GF-D8 (cell line): ENCODE measurements around the gene LRRFIP2.

Experiments used
- DNase-seq: peaks from one replicate; lab custom pipeline; 2025; lab: John Stamatoyannopoulos, UW

LRRFIP2 gene

DNA sequence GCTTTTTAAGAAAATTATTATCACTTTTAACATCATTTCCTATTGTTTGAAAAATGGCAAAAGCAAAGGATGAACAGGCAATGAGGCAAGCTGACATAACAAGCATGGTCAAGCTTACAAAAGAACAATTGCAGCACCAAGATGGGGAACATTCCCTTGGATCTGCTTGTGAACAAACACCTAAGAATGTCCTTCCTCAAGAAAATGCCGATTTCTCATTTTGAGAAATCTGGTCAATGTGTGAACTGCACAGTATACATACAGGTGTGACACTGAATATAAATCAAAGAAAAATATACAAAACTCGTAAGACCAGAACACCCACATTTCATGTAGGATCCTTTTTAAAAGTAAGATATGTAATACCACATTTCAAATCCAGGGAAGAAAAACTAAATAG lies 58.9 kb downstream of the LRRFIP2 start:
- DNase-seq = no peak

DNA sequence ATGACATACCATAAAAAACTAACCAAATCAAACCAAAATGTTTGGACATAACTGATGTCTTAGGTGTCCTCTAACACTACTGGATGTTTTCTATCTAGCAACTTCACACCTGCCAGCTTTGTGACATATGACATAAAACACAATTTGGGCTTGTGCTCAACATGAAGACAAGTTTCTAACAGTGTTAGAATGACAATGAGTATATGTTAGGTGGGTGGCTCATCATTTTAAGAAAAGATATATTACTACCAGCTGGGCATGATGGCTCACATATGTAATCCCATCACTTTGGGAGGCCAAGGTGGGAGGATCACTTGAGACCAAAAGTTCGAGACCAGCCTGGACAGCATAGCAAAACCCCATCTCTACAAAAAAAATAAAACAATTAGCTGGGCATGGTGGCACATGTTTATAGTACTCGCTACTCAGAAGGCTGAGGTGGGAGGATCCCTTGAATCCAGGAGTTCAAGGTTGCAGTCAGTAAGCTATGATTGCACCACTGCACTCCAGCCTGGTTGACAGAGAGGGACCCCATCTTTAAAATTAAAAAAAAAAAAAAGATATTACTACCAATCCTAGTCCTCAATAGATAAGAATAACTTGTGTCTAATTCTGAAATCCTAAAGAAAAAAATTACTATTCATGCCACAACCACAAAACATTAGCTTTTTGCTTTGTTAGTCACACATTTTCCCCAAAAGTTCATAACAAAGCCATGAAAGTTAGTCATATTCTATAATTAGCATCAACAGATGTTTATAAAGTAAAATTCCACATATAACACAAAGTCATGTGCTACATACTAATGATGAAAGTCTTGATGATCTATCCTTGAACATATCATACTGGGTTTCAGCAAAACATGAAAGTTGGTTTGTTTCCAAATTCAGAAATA lies 59.9 kb downstream of the LRRFIP2 start:
- DNase-seq = no peak

DNA sequence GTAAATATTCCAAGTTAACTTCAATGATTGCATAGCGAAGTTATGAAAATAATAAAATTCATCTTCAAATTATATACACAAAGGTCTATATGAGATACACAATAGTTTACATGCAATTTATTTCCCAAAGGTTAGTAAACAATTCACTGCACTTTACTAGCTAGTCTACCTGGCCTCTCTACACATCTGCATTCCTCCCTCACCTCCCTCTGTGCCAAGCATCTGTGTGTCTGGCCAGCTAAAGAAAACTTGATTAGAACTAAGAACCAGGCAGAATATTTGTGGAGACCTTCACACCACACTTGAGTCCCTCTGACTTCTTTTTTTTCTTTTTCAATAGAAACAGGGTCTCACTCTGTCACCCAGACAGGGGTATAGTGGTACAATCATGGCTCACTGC lies 61.4 kb downstream of the LRRFIP2 start:
- DNase-seq = no peak

DNA sequence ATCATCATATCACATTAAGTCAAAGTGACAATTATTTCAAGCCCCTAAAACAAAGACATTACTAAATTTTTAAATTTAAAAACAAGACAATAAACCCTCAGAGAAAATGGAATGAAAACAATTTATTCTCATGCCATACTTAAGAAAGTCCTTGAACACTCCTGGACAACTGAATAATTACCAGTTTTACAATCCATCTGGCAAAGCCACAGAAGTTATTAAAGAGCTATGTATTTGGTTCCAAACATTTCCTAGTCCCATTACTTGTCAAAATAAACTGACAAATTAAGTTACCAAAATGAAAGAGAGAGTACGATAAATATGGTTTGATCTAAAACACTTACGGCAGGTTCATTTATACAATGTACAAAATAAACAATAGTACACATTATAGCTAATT lies 63.2 kb downstream of the LRRFIP2 start:
- DNase-seq = no peak

DNA sequence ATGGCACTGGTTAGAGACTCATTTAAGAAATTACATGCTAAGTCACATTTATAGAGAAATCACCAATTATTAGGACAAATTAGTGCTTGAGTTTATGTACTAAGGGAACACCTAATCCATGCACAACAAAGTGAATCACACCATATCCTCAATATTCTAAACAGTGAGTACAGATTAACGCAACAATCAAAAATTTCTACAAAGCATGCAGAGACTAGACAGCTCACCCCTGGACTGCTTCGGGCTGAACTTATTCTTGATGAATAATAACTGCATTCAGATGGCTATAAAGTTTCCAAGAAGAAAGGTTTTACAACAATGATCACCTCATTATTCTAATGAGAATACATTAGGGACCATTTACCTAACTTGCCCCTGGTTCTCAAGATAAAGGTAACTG lies 66.5 kb downstream of the LRRFIP2 start:
- no peak for DNase-seq

DNA sequence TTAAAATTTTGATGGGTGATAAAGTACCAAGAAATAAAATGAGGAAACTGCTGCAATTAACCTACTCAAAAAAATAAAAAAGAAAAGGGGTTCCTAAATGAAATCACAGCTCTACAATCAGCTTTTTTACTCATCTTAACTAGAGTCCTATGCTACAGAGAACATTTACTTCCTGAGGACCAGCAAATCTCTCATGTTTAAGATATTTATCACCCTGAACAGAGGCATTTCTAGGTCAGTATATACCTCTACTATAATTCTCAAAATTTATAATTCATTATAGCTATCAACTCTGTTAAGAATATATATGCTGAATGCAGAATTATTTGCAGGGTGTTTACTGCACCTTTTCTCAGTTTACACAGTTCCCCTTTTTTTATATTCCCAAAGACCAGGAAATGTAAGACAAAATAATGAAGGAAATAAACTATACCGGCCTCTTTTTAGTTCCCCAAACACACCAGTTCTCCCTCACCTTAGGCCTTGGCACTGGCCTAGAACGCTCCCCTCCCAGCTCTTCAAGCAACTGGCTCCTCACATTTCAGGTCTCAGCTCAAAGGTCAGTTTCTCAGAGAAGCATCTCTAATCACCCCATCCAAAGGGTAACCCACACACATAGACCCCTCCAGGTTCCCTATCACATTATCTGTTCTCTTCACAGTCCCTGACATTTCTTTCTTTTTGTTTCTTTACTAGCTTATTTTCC lies 71.1 kb downstream of the LRRFIP2 start:
- no peak for DNase-seq

DNA sequence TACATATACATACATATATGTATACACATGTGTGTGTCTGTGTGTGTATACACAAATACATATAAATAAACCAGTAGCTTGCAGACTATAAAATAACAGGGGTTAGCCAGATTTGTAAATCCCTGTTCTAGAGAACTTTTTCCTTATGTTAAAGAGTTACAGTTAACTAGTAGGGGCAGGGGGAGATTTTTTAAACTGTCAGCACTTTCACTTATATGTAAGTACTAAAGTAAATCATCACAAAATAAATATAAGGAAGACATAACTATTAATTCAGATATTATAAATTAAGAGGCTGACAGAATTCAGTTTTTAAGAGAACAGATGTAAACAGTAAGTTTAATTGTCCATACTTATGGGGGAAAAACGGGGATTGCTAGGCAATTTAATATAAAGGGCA lies 74.0 kb downstream of the LRRFIP2 start:
- DNase-seq = no peak

DNA sequence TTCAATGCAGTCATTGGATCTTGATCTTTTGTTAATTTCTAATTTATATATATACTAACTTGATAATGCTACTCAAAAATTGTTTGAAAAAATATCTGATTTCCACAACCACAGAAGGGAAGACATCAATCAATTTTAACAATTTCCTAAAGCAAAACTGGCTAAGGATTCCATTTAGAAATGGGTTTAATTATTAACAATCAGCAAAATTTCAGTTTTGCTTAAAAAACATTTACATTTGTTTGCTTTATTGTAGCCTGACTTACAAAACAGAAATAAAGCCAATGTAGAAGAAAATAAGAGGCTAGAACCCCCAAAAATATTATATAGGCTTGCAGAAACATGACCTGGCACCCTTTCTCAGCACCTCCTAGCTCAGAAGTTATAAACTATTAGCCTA lies 74.9 kb downstream of the LRRFIP2 start:
- DNase-seq = no peak

DNA sequence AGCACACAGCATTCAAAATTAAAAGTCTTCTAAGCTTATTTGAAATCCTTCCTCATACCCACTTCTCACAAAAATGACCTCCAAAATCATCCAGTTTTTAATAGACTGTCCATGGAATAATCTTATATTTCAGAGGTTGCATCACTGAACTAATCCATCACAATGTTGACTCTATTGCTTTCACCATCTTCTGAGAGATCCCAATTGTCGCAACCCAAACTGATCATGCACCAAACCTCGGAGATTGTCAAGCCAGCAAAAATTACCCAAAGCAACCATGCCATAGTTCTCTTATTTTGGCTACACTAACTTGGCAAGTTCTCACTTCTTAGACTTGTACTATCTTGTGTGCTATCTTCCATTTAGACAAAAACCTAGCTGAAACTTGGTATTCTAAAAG lies 75.5 kb downstream of the LRRFIP2 start:
- DNase-seq = no peak

DNA sequence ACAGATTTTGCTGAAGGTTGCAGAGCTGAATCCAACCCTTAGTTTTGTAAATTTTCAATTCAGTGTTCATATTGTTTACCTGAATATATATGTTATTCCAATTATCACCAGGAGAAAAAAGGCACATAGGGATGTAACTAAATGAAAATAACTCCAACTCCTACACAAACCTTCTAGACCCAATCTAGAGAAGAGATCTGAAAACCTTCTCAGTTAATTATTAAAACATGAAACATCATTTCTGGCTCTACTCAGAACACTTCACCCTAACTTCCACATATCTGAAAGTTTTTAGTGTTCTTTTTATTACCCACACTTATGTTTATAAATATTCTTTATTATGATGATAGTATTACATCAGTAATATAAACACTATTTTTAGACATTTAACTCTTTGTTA lies 76.6 kb downstream of the LRRFIP2 start:
- DNase-seq = no peak

DNA sequence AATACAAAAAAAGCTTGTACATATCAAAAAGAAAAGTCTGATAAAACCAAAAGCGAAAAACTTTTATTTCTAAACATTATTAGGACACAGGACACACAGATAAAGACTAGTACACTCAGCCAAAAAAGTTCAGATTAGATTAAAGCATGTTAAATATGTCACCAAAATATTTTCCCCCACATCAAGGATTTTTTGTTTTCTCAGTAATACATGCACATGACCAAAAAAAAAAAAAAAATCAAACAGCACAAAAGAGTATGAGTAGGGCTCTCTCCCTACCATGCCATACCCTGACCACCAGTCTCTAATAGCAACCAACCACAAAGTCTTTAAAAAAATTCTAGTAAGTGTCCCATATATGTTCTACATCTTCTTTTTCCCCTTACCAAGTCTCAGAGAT lies 77.4 kb downstream of the LRRFIP2 start:
- DNase-seq = no peak

DNA sequence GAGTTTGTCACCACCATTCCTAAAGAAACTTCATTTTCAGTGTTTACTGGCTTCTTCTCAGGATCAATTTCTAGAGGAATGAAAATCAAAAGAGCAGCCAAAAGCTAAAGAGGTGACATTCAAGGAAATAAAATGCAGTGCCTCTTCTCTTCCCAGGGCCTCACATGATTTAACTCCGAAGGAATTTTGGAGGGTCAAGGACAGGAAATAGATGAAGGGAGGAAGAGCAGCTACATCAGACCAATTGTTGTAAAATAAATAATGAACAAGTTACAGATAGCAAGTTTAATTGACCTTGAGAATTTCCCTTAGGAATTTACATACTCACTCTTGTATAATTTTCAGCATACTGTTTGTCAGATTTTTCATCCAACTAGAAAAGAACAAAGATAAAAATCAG lies 78.1 kb downstream of the LRRFIP2 start:
- no peak for DNase-seq

DNA sequence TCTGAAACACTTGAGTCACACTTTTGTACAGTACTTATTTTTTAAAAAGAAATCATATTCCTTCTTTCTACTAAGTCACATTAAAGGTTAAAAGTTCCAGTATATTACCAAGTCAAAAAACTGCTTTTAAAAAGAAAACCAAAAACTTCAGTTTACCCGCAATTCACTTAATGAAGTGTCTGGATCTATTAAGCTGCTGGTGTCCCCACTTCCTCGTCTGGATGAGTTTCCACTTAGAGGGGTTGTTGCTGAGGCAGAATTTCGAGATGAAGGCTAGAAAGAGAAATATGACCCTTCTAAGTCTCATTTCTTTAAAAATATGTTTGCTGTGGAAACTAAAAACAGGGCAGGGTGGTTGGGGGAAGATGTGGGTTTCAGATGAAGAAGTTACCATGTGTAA lies 79.7 kb downstream of the LRRFIP2 start:
- DNase-seq = no peak

DNA sequence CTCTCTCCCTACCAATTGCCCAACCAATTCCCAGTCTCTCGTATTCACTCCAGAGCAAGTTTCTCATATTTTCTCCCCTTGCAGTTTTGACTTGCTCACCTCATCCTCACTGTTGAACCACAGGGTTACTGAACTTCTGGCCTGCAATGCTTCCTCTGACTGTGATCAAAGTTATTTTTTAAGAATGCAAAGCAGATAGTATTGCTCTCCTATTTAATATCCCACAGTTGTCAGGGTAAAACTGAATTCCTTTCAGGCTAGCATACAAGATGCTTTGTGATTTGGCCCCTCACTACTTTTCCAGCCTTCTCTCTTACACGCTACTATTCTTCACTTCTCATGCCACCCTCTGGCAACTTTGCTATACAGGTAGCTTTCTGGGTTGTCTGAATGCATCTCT lies 80.9 kb downstream of the LRRFIP2 start:
- DNase-seq = no peak

DNA sequence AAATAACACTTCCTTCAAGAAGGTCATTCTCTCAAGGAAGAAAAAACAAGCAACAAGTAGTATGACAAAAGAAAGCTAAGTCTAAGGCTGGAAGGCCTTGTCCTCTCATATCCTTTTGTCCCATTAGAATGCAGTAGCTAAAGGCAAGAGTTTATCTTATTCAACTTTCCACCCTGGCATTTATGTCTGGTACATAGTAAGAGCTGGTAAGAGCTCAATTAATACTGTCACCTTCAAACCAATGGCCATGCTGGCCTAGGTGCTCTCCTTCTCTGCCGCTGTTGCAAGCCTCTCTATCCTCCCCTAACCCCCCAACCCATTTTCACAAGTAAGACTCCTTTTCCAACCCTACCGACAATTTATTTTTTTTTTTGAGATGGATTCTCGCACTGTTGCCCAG lies 81.9 kb downstream of the LRRFIP2 start:
- no peak for DNase-seq

DNA sequence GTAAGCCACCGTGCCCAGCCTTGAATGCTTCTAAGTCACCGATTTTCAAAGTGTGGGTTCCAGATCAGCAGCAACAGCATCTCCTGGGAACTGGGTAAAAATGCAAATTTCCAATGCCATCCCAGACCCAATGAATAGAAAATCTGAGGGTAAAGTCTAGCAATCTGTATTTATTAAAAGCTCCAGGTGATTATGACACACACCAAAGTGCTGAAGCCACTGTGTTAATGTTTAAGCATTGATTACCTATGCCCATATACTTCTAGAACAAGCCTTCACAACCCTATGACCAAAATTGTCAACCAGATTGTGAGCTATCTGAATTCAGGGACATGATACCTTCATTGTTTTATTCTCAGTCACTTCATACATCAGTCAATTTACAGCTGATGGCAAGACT lies 86.5 kb downstream of the LRRFIP2 start:
- DNase-seq = no peak

DNA sequence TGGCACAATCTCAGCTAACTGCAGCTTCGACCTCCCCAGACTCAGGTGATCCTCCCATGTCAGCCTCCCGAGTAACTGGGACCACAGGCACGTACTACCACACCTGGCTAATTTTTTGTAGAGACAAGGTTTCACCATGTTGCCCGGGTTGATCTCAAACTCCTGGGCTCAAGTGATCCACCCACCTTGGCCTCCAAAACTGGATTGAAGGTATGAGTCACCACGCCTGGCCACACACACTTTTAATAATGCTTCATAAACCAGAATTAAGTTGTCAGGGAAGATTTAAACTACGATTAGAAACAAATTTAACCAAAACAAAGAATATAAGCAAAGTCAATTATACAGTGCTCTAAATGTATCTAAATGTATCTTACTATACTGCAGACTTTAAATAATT lies 87.5 kb downstream of the LRRFIP2 start:
- no peak for DNase-seq

DNA sequence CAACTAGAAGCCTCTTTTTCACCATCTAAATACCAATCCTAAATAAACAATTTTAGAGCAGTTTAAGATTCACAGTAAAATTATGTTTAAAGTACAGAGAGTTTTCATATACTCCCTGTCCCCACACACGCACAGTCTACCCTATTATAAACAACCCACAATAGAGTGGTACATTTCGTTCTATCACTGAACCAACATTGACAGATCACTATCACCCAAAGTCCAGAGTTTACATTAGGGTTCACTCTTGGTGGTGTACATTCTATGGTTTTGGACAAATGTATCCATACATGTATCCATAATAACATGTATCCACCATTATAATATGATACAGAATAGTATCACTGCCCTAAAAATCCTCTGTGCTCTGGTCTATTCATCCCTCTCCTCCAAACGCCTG lies 92.1 kb downstream of the LRRFIP2 start:
- no peak for DNase-seq

DNA sequence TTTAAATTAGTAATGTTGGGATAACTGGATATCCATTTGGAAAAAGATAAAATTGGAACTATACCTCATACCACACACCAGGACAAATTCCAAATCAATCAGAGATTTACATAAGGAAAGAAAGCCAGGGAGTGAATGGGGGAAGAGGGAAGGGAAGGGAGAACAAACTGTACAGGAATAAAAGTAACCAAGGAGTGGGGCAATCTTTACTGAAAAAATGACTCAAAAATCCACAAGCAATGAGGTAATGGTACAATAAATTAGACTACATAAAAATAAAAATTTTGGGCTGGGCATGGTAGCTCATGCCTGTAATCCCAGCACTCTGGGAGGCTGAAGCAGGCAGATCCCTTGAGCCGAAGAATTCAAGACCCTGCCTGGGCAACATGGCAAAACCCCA lies 98.4 kb downstream of the LRRFIP2 start:
- DNase-seq = no peak

DNA sequence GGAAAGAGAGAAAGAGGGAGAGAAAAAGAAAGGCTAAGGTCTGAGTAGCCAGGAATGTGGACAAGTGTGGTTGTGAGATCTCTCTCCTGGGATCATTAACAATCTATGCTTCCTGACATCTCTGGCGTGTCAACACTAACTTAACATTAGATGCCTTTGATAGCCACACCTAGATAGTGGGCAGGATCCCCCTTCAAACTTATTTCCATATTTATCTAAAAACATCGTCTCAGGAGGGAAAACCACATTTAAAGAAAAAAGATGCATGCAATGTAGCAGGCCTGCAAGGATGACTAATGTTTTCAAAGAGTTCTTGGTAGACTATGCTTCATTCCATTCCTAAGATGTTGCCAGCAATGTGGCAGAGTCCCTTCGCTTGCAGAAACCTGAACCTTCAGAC lies 100.2 kb downstream of the LRRFIP2 start:
- DNase-seq = no peak

DNA sequence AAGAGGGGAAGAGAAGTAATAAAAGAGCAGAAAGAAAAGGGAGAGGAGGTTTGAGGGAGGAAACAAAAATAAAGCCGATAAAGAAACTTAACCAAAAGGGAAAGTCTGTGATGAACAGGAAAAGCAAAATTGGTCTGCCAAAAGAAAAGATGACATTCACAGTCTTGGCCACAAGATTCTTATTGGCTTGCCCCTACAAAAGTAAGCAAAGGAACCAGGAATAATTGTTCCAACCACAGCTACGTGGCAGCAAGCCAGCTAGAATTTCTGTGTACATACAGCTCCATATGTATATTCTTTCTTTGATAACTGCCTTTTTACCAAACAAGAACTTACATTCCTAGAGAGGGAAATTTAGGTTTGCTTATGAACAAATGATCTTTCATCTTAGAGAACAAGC lies 101.5 kb downstream of the LRRFIP2 start:
- DNase-seq = no peak

DNA sequence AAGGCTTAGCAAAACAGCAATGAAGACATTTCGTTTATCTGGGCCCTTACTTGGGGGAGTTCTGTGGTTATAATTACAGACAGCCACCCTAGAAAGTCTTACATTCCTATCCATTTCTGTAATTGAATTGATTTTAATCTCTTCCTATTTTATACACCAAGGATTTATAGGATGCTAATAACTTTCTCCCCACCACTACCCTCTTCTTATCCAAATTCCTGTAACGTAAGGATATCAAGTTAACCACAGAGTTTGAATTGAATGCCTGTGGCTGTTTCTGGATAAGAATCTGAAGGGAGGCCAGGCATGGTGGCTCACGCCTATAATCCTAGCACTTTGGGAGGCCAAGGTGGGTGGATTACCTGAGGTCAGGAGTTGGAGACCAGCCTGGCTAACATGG lies 102.5 kb downstream of the LRRFIP2 start:
- DNase-seq = no peak

DNA sequence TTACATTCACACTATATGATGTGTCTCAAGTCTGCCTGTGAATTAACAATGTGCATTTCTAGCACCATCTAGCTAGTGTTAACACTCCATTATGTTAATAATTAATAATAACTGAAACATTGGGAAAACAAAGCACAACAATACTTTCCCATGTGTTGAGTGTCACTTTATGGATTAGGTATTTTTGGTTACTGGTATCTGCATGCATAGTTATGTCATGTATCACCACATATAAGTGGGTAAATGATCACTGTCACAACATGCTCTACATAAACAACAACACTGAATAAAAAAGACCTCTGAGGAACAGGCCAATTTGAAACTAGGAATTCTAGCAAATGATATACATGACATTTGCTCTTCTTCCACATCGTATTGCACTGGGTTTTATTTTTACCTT lies 106.4 kb downstream of the LRRFIP2 start:
- DNase-seq = no peak

DNA sequence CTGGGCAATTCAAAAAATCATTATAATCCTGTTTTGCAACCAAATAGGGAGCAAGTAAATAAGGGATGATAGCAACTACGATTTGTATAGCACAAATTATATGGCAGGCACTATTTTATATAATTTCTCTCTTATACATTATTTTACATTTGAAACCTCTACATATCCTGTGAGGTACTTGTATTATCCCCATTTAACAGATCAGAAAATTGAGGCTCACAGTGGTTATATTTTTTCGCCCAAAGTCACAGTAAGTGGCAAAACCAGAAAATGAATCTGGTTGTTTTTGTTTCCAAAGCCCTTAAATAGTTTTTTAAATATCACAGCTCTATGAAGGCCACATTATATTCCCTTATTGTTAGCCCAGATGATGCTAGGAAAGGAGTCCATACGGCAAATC lies 106.8 kb downstream of the LRRFIP2 start:
- no peak for DNase-seq
